ENCODE data around the gene TRABD. TPM values are rescaled to one million over a fixed set of nuclear protein-coding genes. Genes with fewer than 3 reads are reported as not detected.
A peak's percentile ranks its signal among the peaks of the same experiment; 100 is the strongest.

The TRABD gene
- total RNA-seq, 1 donor from 2014 or later: 35.7 TPM

DNA sequence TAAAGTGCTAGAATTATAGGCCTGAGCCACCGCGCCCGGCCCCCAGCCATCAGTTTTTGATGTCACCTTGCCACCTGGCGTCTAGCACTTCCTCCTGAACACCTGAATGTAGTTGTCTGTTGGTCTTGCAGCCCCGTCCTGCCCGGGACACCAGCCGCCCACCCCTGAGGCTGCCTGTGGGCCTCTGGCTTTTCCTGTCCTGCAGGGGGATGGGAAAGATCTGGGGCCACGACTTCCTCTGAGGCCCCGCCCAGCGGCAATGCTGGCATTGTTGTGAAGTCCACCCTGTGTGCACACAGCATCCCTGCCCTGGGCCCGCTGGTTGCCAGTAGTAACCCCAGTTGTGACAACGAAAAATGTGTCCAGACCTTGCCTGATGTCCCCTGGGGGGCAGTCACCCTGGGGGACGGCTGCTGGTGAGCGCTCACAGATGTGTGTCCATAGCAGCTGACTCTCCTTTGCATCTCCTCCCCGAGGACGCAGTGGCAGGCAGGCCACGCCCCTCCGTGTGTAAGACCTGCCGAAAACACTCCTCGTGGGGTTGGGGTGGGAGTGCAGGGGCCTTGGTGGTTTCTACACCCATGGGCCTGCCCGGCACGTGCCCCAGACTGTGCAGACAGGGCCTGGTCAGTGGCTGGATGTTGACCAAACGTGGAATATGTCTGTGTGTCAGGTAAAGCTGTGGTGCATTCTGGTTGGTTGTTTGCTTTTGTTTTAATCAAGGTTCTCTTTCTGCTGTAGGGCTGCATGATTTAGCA lies 21.8 kb downstream of the TRABD start:
- H3K4me3 ChIP-seq (ENCODE audit: insufficient read depth, low read depth, low read length): no peak overlapping the region
- no peaks in the 10 kb centered on the region for H3K9me3 ChIP-seq (ENCODE audit: insufficient read depth, low read depth, low read length)
- H3K27ac ChIP-seq (ENCODE audit: low read depth, low read length): no peak overlapping the region
- peaks cover 53% of the 10 kb centered on the region for H3K79me2 ChIP-seq (ENCODE audit: insufficient read depth, low read length)
- FAIRE-seq (no peak), DNase-seq (ENCODE audit: low read depth) (no peak)
- no peak overlapping the region for H3K9ac ChIP-seq (ENCODE audit: low read length)
- Mint-ChIP-seq H3K27ac (ENCODE audit: unreplicated experiment) (peak overlapping the region; percentile 47), H3K27me3 (ENCODE audit: low read depth, unreplicated experiment) (no peaks in the 10 kb centered on the region), H3K36me3 (ENCODE audit: low read depth, unreplicated experiment) (peaks cover 23% of the 10 kb centered on the region), H3K4me1 (ENCODE audit: low read depth, unreplicated experiment) (no peaks in the 10 kb centered on the region), H3K4me3 (ENCODE audit: unreplicated experiment) (no peak overlapping the region), H3K9me3 (ENCODE audit: unreplicated experiment) (no peaks in the 10 kb centered on the region)
- H2AFZ ChIP-seq (ENCODE audit: low read depth, low read length): no peak overlapping the region
- H3K36me3 ChIP-seq (ENCODE audit: insufficient read depth, low read length): peaks cover 18% of the 10 kb centered on the region
- H3K27me3 ChIP-seq (ENCODE audit: insufficient read depth, low read length): no peaks in the 10 kb centered on the region
- H3K4me2 ChIP-seq (ENCODE audit: low read length): no peak overlapping the region
- H3K4me1 ChIP-seq (ENCODE audit: insufficient read depth, low read length): no peaks in the 10 kb centered on the region
- no peak for TF ChIP-seq EZH2 (IDR thresholded peaks at IDR 0.05; ENCODE audit: insufficient read depth, low read length)
- peaks cover 83% of the 10 kb centered on the region for H4K20me1 ChIP-seq (ENCODE audit: insufficient read depth, low read length)

DNA sequence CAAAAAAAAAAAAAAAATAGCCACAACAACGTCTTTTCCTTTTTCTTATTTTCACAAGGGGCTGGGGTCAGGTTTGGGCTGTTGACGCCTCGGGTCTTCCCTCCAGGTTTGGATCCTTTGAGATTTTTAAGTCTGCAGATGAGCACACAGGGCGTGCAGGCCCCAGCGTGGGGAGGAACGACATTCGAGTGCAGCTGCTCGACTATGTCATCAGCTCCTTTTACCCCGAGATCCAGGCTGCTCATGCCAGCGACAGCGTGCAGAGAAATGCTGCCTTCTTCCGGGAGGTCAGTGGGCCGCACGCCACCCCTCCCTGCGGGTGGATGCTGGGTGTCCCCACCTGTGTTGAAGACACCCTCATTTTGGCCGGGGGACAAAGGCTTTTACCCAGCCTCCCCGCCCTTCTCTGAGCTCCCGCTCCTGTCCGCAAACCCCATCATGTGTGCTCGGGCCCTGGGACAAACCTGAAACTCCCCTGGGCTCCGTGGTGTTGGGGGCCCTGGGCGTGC lies 22.8 kb downstream of the TRABD start:
- H3K4me1 Mint-ChIP-seq (ENCODE audit: low read depth, unreplicated experiment): no peaks in the 10 kb centered on the region
- no peaks in the 10 kb centered on the region for H3K27me3 ChIP-seq (ENCODE audit: insufficient read depth, low read length)
- no peak overlapping the region for H3K4me2 ChIP-seq (ENCODE audit: low read length)
- DNase-seq (ENCODE audit: low read depth) (no peak), FAIRE-seq (no peak)
- no peaks in the 10 kb centered on the region for H3K9me3 Mint-ChIP-seq (ENCODE audit: unreplicated experiment)
- no peak overlapping the region for H3K27ac Mint-ChIP-seq (ENCODE audit: unreplicated experiment)
- H3K27me3 Mint-ChIP-seq (ENCODE audit: low read depth, unreplicated experiment): no peaks in the 10 kb centered on the region
- peaks cover 53% of the 10 kb centered on the region for H3K79me2 ChIP-seq (ENCODE audit: insufficient read depth, low read length)
- peaks cover 21% of the 10 kb centered on the region for H3K36me3 ChIP-seq (ENCODE audit: insufficient read depth, low read length)
- H3K4me1 ChIP-seq (ENCODE audit: insufficient read depth, low read length): no peaks in the 10 kb centered on the region
- H3K9me3 ChIP-seq (ENCODE audit: insufficient read depth, low read depth, low read length): no peaks in the 10 kb centered on the region
- H3K4me3 Mint-ChIP-seq (ENCODE audit: unreplicated experiment): no peak overlapping the region
- H3K4me3 ChIP-seq (ENCODE audit: insufficient read depth, low read depth, low read length): no peak overlapping the region
- H3K27ac ChIP-seq (ENCODE audit: low read depth, low read length): no peak overlapping the region
- no peak overlapping the region for H3K9ac ChIP-seq (ENCODE audit: low read length)
- no peak overlapping the region for H2AFZ ChIP-seq (ENCODE audit: low read depth, low read length)
- TF ChIP-seq EZH2 (IDR thresholded peaks at IDR 0.05; ENCODE audit: insufficient read depth, low read length): no peak
- TF ChIP-seq, protein P1, sequence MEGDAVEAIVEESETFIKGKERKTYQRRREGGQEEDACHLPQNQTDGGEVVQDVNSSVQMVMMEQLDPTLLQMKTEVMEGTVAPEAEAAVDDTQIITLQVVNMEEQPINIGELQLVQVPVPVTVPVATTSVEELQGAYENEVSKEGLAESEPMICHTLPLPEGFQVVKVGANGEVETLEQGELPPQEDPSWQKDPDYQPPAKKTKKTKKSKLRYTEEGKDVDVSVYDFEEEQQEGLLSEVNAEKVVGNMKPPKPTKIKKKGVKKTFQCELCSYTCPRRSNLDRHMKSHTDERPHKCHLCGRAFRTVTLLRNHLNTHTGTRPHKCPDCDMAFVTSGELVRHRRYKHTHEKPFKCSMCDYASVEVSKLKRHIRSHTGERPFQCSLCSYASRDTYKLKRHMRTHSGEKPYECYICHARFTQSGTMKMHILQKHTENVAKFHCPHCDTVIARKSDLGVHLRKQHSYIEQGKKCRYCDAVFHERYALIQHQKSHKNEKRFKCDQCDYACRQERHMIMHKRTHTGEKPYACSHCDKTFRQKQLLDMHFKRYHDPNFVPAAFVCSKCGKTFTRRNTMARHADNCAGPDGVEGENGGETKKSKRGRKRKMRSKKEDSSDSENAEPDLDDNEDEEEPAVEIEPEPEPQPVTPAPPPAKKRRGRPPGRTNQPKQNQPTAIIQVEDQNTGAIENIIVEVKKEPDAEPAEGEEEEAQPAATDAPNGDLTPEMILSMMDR (IDR thresholded peaks at IDR 0.05; ENCODE audit: insufficient read depth, low read depth, low read length): no peak
- H4K20me1 ChIP-seq (ENCODE audit: insufficient read depth, low read length): peaks cover 84% of the 10 kb centered on the region
- H3K36me3 Mint-ChIP-seq (ENCODE audit: low read depth, unreplicated experiment): peaks cover 21% of the 10 kb centered on the region

DNA sequence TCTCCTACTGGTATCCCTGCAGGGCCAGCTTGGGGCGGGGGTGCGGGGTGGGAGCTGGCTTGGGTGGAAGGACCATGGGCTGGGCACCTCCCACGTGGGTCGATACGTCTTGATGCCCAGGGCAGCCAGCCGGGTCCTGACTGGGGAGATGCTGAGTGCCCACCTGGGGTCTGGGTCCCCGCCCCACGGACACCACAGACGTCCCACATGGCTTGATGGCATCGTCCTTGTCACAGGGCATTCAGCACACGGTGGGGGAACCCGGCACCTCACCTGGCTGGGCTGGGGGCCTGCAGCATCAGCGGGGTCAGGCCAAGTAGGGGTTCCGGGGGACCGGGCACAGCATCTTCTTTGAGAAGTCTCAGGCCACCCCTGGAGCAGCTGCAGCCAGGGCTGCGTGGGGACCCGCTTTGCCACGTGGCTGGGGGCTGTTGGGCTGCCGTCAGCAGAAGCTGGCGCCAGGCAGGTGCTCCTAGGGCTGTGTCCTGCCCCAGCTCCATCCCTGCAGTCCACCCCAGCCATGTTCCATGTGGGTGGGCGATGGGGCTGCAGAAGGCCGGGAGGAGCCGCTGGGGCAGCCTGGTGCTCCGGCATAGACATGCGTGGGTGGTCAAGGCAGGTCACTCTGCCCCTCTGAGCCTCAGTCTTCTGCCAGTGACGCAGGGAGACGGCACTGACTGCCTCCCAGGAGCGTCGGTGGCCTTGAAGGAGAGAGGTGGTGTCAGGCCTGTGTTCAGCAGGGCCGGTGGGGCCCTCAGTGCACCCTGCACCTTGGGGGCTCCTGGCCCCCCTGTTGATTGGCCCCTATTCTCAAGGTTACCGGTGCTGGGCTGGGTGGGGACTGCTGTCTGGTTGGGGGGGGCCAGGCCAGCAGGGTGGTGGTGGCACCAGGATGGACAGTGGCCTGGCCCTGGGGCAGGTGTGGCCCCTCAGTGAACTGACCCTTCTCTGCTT lies 23.5 kb downstream of the TRABD start:
- no peak overlapping the region for H3K4me3 ChIP-seq (ENCODE audit: insufficient read depth, low read depth, low read length)
- no peaks in the 10 kb centered on the region for H3K4me1 ChIP-seq (ENCODE audit: insufficient read depth, low read length)
- peaks cover 77% of the 10 kb centered on the region for H4K20me1 ChIP-seq (ENCODE audit: insufficient read depth, low read length)
- H3K9ac ChIP-seq (ENCODE audit: low read length): no peak overlapping the region
- no peak overlapping the region for H3K27ac ChIP-seq (ENCODE audit: low read depth, low read length)
- H2AFZ ChIP-seq (ENCODE audit: low read depth, low read length): no peak overlapping the region
- no peak overlapping the region for H3K4me2 ChIP-seq (ENCODE audit: low read length)
- Mint-ChIP-seq H3K4me1 (ENCODE audit: low read depth, unreplicated experiment) (no peaks in the 10 kb centered on the region), H3K27me3 (ENCODE audit: low read depth, unreplicated experiment) (no peaks in the 10 kb centered on the region), H3K4me3 (ENCODE audit: unreplicated experiment) (peak overlapping the region; percentile 27), H3K36me3 (ENCODE audit: low read depth, unreplicated experiment) (peaks cover 18% of the 10 kb centered on the region), H3K27ac (ENCODE audit: unreplicated experiment) (no peak overlapping the region), H3K9me3 (ENCODE audit: unreplicated experiment) (no peaks in the 10 kb centered on the region)
- no peak for FAIRE-seq
- no peaks in the 10 kb centered on the region for H3K27me3 ChIP-seq (ENCODE audit: insufficient read depth, low read length)
- H3K79me2 ChIP-seq (ENCODE audit: insufficient read depth, low read length): peaks cover 52% of the 10 kb centered on the region
- TF ChIP-seq, protein P1 (IDR thresholded peaks at IDR 0.05; ENCODE audit: insufficient read depth, low read depth, low read length): no peak
- no peak for TF ChIP-seq EZH2 (IDR thresholded peaks at IDR 0.05; ENCODE audit: insufficient read depth, low read length)
- no peaks in the 10 kb centered on the region for H3K9me3 ChIP-seq (ENCODE audit: insufficient read depth, low read depth, low read length)
- DNase-seq (ENCODE audit: low read depth): no peak
- H3K36me3 ChIP-seq (ENCODE audit: insufficient read depth, low read length): peaks cover 18% of the 10 kb centered on the region
